Measurements from ENCODE around the gene COPG2. TPM values are rescaled to one million over a fixed set of nuclear protein-coding genes. Genes with fewer than 3 reads are reported as not detected.

COPG2 gene
- total RNA-seq, 1 experiment from 2014 or later: 26.0 TPM

DNA sequence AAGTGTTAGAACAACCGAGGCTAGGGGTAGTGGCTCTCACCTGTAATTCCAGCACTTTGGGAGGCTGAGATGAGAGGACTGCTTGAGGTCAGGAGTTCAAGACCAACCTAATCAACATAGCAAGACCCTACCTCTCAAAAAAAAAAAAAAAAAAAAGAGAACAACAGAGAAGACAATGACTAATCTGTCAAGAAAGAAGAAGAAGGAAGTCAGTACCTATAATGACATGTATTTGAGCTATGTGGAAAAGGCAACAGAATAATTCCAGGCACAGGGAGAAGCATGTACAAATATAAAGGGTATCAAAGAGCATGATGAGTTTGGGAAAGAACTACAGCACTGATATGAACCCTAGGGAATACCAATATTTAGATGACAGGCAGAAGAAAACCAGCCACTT, 27.5 kb downstream of the COPG2 start:
- no peaks in the 10 kb centered on the region for H3K4me1 ChIP-seq (ENCODE audit: control insufficient read depth, insufficient read depth, low read length)
- intact Hi-C loops (cut with micrococcal nuclease; ENCODE audit: unreplicated experiment): no loop called here

DNA sequence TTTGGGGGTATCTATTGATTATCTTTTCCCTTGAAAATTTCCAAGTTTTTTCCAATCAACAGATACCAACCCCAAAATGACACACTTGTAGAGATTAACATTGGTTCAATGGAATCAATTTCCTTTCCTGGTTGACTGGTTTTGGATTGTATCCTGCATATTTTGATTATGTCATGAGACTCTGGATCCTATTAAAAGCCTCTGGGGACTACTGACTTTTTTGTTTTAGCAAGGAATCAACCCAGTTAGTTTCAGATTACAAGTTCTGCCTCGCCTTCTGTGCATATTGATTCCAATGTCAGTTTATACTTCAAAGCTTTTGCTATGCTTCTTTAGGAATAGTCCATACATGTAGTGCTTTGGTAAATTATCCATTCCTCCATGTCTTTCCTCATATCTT, 29.2 kb downstream of the COPG2 start:
- CTCF ChIA-PET: interaction anchor here (0.7 kb wide), 1 partner anchor 1205 kb away, joined by 3 read pairs; the partner anchor contains the start of gene STRIP2

More for the DNA sequence above, 27.5 kb downstream of the COPG2 start:
- no TSS peak for BruUV-seq (replicated peaks)
- CTCF ChIA-PET: no interaction called here
- POLR2A ChIA-PET: no interaction called here
- Histone ChIP-seq H3K36me3 (ENCODE audit: control insufficient read depth, insufficient read depth, low read length) (no peaks in the 10 kb centered on the region), H3K27me3 (ENCODE audit: control insufficient read depth, insufficient read depth, low read length) (no peaks in the 10 kb centered on the region), H3K9me3 (ENCODE audit: control insufficient read depth, insufficient read depth, low read depth, low read length) (no peaks in the 10 kb centered on the region; the same call in 1 of the 2 replicates), H3K27ac (ENCODE audit: low read length) (no peak overlapping the region), H3K4me3 (ENCODE audit: low read depth in 2 of 2, low read length in 2 of 2) (no peak overlapping the region)
- TF ChIP-seq SIN3A (IDR thresholded peaks at IDR 0.05; ENCODE audit: borderline replicate concordance, insufficient read depth, low read depth, low read length) (no peak), POLR2AphosphoS5 (IDR thresholded peaks at IDR 0.05; ENCODE audit: low read depth, low read length) (no peak), TCF7L2 (IDR thresholded peaks at IDR 0.05; ENCODE audit: low read depth, low read length) (no peak)
- TF ChIP-seq, protein P1, sequence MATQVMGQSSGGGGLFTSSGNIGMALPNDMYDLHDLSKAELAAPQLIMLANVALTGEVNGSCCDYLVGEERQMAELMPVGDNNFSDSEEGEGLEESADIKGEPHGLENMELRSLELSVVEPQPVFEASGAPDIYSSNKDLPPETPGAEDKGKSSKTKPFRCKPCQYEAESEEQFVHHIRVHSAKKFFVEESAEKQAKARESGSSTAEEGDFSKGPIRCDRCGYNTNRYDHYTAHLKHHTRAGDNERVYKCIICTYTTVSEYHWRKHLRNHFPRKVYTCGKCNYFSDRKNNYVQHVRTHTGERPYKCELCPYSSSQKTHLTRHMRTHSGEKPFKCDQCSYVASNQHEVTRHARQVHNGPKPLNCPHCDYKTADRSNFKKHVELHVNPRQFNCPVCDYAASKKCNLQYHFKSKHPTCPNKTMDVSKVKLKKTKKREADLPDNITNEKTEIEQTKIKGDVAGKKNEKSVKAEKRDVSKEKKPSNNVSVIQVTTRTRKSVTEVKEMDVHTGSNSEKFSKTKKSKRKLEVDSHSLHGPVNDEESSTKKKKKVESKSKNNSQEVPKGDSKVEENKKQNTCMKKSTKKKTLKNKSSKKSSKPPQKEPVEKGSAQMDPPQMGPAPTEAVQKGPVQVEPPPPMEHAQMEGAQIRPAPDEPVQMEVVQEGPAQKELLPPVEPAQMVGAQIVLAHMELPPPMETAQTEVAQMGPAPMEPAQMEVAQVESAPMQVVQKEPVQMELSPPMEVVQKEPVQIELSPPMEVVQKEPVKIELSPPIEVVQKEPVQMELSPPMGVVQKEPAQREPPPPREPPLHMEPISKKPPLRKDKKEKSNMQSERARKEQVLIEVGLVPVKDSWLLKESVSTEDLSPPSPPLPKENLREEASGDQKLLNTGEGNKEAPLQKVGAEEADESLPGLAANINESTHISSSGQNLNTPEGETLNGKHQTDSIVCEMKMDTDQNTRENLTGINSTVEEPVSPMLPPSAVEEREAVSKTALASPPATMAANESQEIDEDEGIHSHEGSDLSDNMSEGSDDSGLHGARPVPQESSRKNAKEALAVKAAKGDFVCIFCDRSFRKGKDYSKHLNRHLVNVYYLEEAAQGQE (IDR thresholded peaks at IDR 0.05; ENCODE audit: insufficient read depth in 1 of 2, low read depth in 2 of 2, low read length in 1 of 2): no peak
- TF ChIP-seq, protein P2, sequence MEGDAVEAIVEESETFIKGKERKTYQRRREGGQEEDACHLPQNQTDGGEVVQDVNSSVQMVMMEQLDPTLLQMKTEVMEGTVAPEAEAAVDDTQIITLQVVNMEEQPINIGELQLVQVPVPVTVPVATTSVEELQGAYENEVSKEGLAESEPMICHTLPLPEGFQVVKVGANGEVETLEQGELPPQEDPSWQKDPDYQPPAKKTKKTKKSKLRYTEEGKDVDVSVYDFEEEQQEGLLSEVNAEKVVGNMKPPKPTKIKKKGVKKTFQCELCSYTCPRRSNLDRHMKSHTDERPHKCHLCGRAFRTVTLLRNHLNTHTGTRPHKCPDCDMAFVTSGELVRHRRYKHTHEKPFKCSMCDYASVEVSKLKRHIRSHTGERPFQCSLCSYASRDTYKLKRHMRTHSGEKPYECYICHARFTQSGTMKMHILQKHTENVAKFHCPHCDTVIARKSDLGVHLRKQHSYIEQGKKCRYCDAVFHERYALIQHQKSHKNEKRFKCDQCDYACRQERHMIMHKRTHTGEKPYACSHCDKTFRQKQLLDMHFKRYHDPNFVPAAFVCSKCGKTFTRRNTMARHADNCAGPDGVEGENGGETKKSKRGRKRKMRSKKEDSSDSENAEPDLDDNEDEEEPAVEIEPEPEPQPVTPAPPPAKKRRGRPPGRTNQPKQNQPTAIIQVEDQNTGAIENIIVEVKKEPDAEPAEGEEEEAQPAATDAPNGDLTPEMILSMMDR (IDR thresholded peaks at IDR 0.05): no peak
- in situ Hi-C loops (cut with HindIII; ENCODE audit: low pct_unique_long_range_greater_than_20kb, low sequenced_read_pairs): no loop called here
- ATAC-seq: no peak
- DNase-seq (ENCODE audit: low read depth, low spot score): no peak

DNA sequence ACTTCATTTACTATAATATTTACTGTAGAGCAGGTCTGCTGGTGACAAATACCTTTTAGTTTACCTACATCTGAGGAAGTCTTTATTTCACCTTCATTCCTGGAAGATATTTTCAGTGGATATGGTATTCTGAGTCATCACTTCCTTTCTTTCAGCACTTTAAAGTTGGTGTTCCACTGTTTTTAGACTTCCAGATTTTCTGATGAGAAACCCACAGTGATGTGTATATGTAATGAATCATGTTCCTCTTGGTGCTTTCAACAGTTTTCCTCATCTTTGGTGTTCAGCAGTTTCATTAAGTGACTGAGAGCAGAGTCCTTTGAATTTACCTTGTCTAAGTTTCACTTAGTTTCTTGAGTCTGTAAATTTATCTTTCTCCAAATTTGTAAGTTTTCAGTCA, 36.4 kb downstream of the COPG2 start:
- in situ Hi-C loops (cut with HindIII; ENCODE audit: low pct_unique_long_range_greater_than_20kb, low sequenced_read_pairs): no loop called here
- H3K4me1 ChIP-seq (ENCODE audit: control insufficient read depth, insufficient read depth, low read length): no peaks in the 10 kb centered on the region
- no peak for ATAC-seq
- intact Hi-C loops (cut with micrococcal nuclease; ENCODE audit: unreplicated experiment): no loop called here
- H3K4me3 ChIP-seq (ENCODE audit: low read depth in 2 of 2, low read length in 2 of 2): no peak overlapping the region
- H3K36me3 ChIP-seq (ENCODE audit: control insufficient read depth, insufficient read depth, low read length): no peaks in the 10 kb centered on the region
- H3K27ac ChIP-seq (ENCODE audit: low read length): no peak overlapping the region
- BruUV-seq (replicated peaks): no TSS peak
- TF ChIP-seq SIN3A (IDR thresholded peaks at IDR 0.05; ENCODE audit: borderline replicate concordance, insufficient read depth, low read depth, low read length) (no peak), POLR2AphosphoS5 (IDR thresholded peaks at IDR 0.05; ENCODE audit: low read depth, low read length) (no peak), TCF7L2 (IDR thresholded peaks at IDR 0.05; ENCODE audit: low read depth, low read length) (no peak)
- TF ChIP-seq, protein P1 (IDR thresholded peaks at IDR 0.05; ENCODE audit: insufficient read depth in 1 of 2, low read depth in 2 of 2, low read length in 1 of 2): no peak
- TF ChIP-seq, protein P2 (IDR thresholded peaks at IDR 0.05): no peak
- ChIA-PET CTCF (no interaction called here), POLR2A (no interaction called here)
- peaks cover 10% of the 10 kb centered on the region; the same call in 1 of the 2 replicates for H3K9me3 ChIP-seq (ENCODE audit: control insufficient read depth, insufficient read depth, low read depth, low read length)
- DNase-seq (ENCODE audit: low read depth, low spot score): peak; percentile 2
- no peaks in the 10 kb centered on the region for H3K27me3 ChIP-seq (ENCODE audit: control insufficient read depth, insufficient read depth, low read length)

More for the DNA sequence above, 29.2 kb downstream of the COPG2 start:
- Histone ChIP-seq H3K36me3 (ENCODE audit: control insufficient read depth, insufficient read depth, low read length) (no peaks in the 10 kb centered on the region), H3K27me3 (ENCODE audit: control insufficient read depth, insufficient read depth, low read length) (no peaks in the 10 kb centered on the region), H3K4me1 (ENCODE audit: control insufficient read depth, insufficient read depth, low read length) (no peaks in the 10 kb centered on the region), H3K4me3 (ENCODE audit: low read depth in 2 of 2, low read length in 2 of 2) (no peak overlapping the region), H3K27ac (ENCODE audit: low read length) (no peak overlapping the region), H3K9me3 (ENCODE audit: control insufficient read depth, insufficient read depth, low read depth, low read length) (no peaks in the 10 kb centered on the region; the same call in 1 of the 2 replicates)
- POLR2A ChIA-PET: no interaction called here
- BruUV-seq (replicated peaks): no TSS peak
- no peak for ATAC-seq
- in situ Hi-C loops (cut with HindIII; ENCODE audit: low pct_unique_long_range_greater_than_20kb, low sequenced_read_pairs): no loop called here
- DNase-seq (ENCODE audit: low read depth, low spot score): no peak
- intact Hi-C loops (cut with micrococcal nuclease; ENCODE audit: unreplicated experiment): no loop called here
- no peak for TF ChIP-seq POLR2AphosphoS5 (IDR thresholded peaks at IDR 0.05; ENCODE audit: low read depth, low read length)
- no peak for TF ChIP-seq TCF7L2 (IDR thresholded peaks at IDR 0.05; ENCODE audit: low read depth, low read length)

All from Panc1 (cell line).